GM23338 (cell line): ENCODE results near the gene MED13L. TPM values are rescaled to one million over a fixed set of nuclear protein-coding genes. Genes with fewer than 3 reads are reported as not detected.

Experiments used
- ATAC-seq: fragments of 200-7000 bp; cut with Tn5 transposase; 3 replicates; pipeline ENCODE4 v1.9.1; 2020
- DNase-seq: peaks from one replicate; pipeline ENCODE4 v3.0.0-alpha.2; 2015; ENCODE audit warnings: low spot score
- H2AFZ ChIP-seq: fragments of 200-600 bp; sonication (generic); 2 replicates; pipeline ENCODE4 v1.8.0; 2016; ENCODE audit warnings: antibody characterized with exemption, mild to moderate bottlenecking, moderate library complexity
- H3F3A ChIP-seq: fragments of 200-600 bp; sonication (generic); replicated peaks from 2 replicates; pipeline ENCODE4 v1.8.0; 2017; ENCODE audit warnings: antibody characterized with exemption, mixed run types, low read depth
- H3K27ac ChIP-seq: fragments of 200-600 bp; sonication (generic); 2 replicates; pipeline ENCODE4 v1.6.1; 2016; ENCODE audit warnings: low read depth
- H3K27me3 ChIP-seq: fragments of 200-600 bp; sonication (generic); 2 replicates; pipeline ENCODE4 v1.8.0; 2016; ENCODE audit warnings: mild to moderate bottlenecking, mixed run types, moderate library complexity; ENCODE audit not compliant: insufficient read depth
- H3K36me3 ChIP-seq: fragments of 200-600 bp; sonication (generic); 2 replicates; pipeline ENCODE4 v1.8.0; 2016; ENCODE audit warnings: mild to moderate bottlenecking; ENCODE audit not compliant: insufficient read depth
- H3K4me1 ChIP-seq: fragments of 200-600 bp; sonication (generic); 2 replicates; pipeline ENCODE4 v1.8.0; 2016; ENCODE audit warnings: mild to moderate bottlenecking, moderate library complexity; ENCODE audit not compliant: insufficient read depth
- H3K4me2 ChIP-seq: fragments of 200-600 bp; sonication (generic); 2 replicates; pipeline ENCODE4 v1.7.1; 2017; ENCODE audit warnings: mixed run types
- H3K4me3 ChIP-seq: fragments of 200-600 bp; sonication (generic); 2 replicates; pipeline ENCODE4 v1.6.1; 2016; ENCODE audit warnings: mixed run types
- H3K79me2 ChIP-seq: fragments of 200-600 bp; sonication (generic); replicated peaks from 2 replicates; pipeline ENCODE4 v1.8.0; 2017; ENCODE audit warnings: mild to moderate bottlenecking; ENCODE audit not compliant: insufficient read depth
- H3K9me2 ChIP-seq: fragments of 200-600 bp; sonication (generic); 2 replicates; pipeline ENCODE4 v1.8.0; 2017; ENCODE audit not compliant: insufficient read depth
- H4K20me1 ChIP-seq: fragments of 200-600 bp; sonication (generic); replicated peaks from 2 replicates; pipeline ENCODE4 v1.8.0; 2017; ENCODE audit warnings: mild to moderate bottlenecking; ENCODE audit not compliant: insufficient read depth
- H3K27ac Mint-ChIP-seq: 2 replicates; pipeline ENCODE4 v1.8.0; 2020; ENCODE audit warnings: inconsistent platforms, mild to moderate bottlenecking, moderate library complexity, mixed read lengths
- H3K27me3 Mint-ChIP-seq: 3 replicates; pipeline ENCODE4 v1.8.0; 2022; ENCODE audit warnings: low read depth, mild to moderate bottlenecking, moderate library complexity, mixed read lengths, inconsistent platforms; ENCODE audit not compliant: insufficient read depth, poor library complexity
- H3K36me3 Mint-ChIP-seq: 3 replicates; pipeline ENCODE4 v1.8.0; 2021; ENCODE audit warnings: low read depth, mild to moderate bottlenecking, inconsistent platforms, moderate library complexity, mixed read lengths
- H3K4me1 Mint-ChIP-seq: 3 replicates; pipeline ENCODE4 v1.8.0; 2020; ENCODE audit warnings: mild to moderate bottlenecking, inconsistent platforms, mixed read lengths
- H3K4me3 Mint-ChIP-seq: 3 replicates; pipeline ENCODE4 v1.8.0; 2021; ENCODE audit warnings: moderate library complexity, mild to moderate bottlenecking, inconsistent platforms, mixed read lengths
- H3K9me3 Mint-ChIP-seq: 3 replicates; pipeline ENCODE4 v1.8.0; 2020; ENCODE audit warnings: moderate library complexity, mild to moderate bottlenecking, inconsistent platforms, mixed read lengths
- CREB1 ChIP-seq: fragments of 250-450 bp; sonication (Bioruptor Pico); IDR thresholded peaks from 2 replicates; pipeline ENCODE4 v1.5.0; 2020; ENCODE audit warnings: low read depth, mild to moderate bottlenecking, moderate library complexity
- EZH2phosphoT487 ChIP-seq: fragments of 200-600 bp; sonication (generic); IDR thresholded peaks from one replicate; pipeline ENCODE4 v1.8.1; 2018; ENCODE audit warnings: antibody characterized with exemption; ENCODE audit not compliant: unreplicated experiment
- JUNB ChIP-seq: IDR thresholded peaks from one replicate; pipeline ENCODE4 v1.6.1; 2016; ENCODE audit warnings: antibody characterized with exemption; ENCODE audit not compliant: unreplicated experiment
- NANOG ChIP-seq: IDR thresholded peaks from 2 replicates; pipeline ENCODE4 v1.6.1; 2016; ENCODE audit warnings: antibody characterized with exemption, borderline replicate concordance
- POLR2AphosphoS5 ChIP-seq: IDR thresholded peaks from 2 replicates; pipeline ENCODE4 v1.6.1; 2016; ENCODE audit warnings: antibody characterized with exemption, low read depth
- STAT1 ChIP-seq: IDR thresholded peaks from one replicate; pipeline ENCODE4 v1.6.1; 2016; ENCODE audit warnings: antibody characterized with exemption; ENCODE audit not compliant: unreplicated experiment
- ZNF114 ChIP-seq: fragments of 250-450 bp; sonication (Bioruptor Pico); IDR thresholded peaks from 2 replicates; pipeline ENCODE4 v1.5.0; 2020; ENCODE audit warnings: mild to moderate bottlenecking, moderate library complexity
- polyA plus RNA-seq: library from polyadenylated mRNA; unstranded; fragments of >200 nt; fragmentation: Nextera tagmentation; extraction: Ambion mirVana; gene quantifications from 2 replicates; pipeline ENCODE4 v1.2.1, GENCODE V29; 2016
- total RNA-seq: library from RNA; depleted of rRNA; stranded (reverse); fragments of >200 nt; shearing (Covaris generic); gene quantifications from 2 replicates; pipeline ENCODE4 v1.2.3, GENCODE V29; 2014
- TF ChIP-seq, protein P1 (sequence below): fragments of 250-450 bp; sonication (Bioruptor Pico); IDR thresholded peaks from 2 replicates; pipeline ENCODE4 v1.5.0; 2020; ENCODE audit warnings: mild to moderate bottlenecking, moderate library complexity
- TF ChIP-seq, protein P2 (sequence below): IDR thresholded peaks from 2 replicates; pipeline ENCODE4 v1.6.1; 2016; ENCODE audit warnings: antibody characterized with exemption
- TF ChIP-seq, protein P3 (sequence below): IDR thresholded peaks from one replicate; pipeline ENCODE4 v1.6.1; 2018; ENCODE audit warnings: antibody characterized with exemption; ENCODE audit not compliant: unreplicated experiment
- TF ChIP-seq, protein P4 (sequence below), 2 experiments: fragments of 200-600 bp in 1 of 2; sonication (generic) in 1 of 2; conservative IDR thresholded peaks; 2 replicates each; pipeline versions ENCODE4 v1.5.1 to v1.6.1; 2016 to 2017; ENCODE audit warnings: antibody characterized with exemption in 2 of 2, low read depth in 2 of 2, mild to moderate bottlenecking in 2 of 2, moderate library complexity in 1 of 2

MED13L gene
- total and polyA plus RNA-seq, 2 experiments from 2014 or later: 20.9 to 73.6 TPM

DNA sequence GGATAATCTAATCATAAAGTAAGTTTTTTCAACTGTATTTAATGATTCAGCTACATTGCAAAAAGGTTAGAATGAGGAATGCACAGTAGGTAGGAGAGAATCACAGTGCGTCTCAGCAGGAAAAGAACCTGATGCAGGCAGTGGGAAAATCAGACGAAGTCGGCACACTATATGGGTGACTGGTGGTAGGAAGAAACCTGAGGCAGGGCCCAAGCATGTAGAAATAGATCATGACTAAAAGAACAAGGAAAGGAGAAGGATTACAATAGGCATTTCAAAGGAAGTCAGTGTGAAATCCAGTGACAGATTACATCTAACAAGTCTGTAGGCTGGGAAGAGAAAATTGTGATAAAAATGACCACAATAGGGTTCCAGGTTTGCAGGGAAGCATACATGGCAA is 267.0 kb downstream of the MED13L start:
- no peak for DNase-seq
- Mint-ChIP-seq H3K9me3 (no peaks in the 10 kb centered on the region), H3K4me3 (no peak overlapping the region), H3K27me3 (peaks cover 2% of the 10 kb centered on the region), H3K36me3 (peaks cover 23% of the 10 kb centered on the region), H3K4me1 (peaks cover 8% of the 10 kb centered on the region; the same call in 2 of the 3 replicates), H3K27ac (no peak overlapping the region)
- peaks cover 10% of the 10 kb centered on the region; the same call in 1 of the 2 replicates for H3K36me3 ChIP-seq
- 0 out of 2 replicates have a peak, but pooled peaks cover 2% of the 10 kb centered on the region for H4K20me1 ChIP-seq
- no peaks in the 10 kb centered on the region for H3K9me2 ChIP-seq
- no peak overlapping the region for H3K27ac ChIP-seq
- H3K79me2 ChIP-seq: no peaks in the 10 kb centered on the region
- H3K27me3 ChIP-seq: no peaks in the 10 kb centered on the region
- ATAC-seq: no peak
- H2AFZ ChIP-seq: no peak overlapping the region
- no peak overlapping the region for H3K4me3 ChIP-seq
- TF ChIP-seq, protein P1, sequence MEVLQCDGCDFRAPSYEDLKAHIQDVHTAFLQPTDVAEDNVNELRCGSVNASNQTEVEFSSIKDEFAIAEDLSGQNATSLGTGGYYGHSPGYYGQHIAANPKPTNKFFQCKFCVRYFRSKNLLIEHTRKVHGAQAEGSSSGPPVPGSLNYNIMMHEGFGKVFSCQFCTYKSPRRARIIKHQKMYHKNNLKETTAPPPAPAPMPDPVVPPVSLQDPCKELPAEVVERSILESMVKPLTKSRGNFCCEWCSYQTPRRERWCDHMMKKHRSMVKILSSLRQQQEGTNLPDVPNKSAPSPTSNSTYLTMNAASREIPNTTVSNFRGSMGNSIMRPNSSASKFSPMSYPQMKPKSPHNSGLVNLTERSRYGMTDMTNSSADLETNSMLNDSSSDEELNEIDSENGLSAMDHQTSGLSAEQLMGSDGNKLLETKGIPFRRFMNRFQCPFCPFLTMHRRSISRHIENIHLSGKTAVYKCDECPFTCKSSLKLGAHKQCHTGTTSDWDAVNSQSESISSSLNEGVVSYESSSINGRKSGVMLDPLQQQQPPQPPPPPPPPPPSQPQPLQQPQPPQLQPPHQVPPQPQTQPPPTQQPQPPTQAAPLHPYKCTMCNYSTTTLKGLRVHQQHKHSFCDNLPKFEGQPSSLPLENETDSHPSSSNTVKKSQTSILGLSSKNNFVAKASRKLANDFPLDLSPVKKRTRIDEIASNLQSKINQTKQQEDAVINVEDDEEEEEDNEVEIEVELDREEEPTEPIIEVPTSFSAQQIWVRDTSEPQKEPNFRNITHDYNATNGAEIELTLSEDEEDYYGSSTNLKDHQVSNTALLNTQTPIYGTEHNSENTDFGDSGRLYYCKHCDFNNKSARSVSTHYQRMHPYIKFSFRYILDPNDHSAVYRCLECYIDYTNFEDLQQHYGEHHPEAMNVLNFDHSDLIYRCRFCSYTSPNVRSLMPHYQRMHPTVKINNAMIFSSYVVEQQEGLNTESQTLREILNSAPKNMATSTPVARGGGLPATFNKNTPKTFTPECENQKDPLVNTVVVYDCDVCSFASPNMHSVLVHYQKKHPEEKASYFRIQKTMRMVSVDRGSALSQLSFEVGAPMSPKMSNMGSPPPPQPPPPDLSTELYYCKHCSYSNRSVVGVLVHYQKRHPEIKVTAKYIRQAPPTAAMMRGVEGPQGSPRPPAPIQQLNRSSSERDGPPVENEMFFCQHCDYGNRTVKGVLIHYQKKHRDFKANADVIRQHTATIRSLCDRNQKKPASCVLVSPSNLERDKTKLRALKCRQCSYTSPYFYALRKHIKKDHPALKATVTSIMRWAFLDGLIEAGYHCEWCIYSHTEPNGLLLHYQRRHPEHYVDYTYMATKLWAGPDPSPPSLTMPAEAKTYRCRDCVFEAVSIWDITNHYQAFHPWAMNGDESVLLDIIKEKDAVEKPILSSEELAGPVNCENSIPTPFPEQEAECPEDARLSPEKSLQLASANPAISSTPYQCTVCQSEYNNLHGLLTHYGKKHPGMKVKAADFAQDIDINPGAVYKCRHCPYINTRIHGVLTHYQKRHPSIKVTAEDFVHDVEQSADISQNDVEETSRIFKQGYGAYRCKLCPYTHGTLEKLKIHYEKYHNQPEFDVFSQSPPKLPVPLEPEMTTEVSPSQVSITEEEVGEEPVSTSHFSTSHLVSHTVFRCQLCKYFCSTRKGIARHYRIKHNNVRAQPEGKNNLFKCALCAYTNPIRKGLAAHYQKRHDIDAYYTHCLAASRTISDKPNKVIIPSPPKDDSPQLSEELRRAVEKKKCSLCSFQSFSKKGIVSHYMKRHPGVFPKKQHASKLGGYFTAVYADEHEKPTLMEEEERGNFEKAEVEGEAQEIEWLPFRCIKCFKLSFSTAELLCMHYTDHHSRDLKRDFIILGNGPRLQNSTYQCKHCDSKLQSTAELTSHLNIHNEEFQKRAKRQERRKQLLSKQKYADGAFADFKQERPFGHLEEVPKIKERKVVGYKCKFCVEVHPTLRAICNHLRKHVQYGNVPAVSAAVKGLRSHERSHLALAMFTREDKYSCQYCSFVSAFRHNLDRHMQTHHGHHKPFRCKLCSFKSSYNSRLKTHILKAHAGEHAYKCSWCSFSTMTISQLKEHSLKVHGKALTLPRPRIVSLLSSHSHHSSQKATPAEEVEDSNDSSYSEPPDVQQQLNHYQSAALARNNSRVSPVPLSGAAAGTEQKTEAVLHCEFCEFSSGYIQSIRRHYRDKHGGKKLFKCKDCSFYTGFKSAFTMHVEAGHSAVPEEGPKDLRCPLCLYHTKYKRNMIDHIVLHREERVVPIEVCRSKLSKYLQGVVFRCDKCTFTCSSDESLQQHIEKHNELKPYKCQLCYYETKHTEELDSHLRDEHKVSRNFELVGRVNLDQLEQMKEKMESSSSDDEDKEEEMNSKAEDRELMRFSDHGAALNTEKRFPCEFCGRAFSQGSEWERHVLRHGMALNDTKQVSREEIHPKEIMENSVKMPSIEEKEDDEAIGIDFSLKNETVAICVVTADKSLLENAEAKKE: no peak
- TF ChIP-seq CREB1 (CRISPR knock-in tag) (no peak), POLR2AphosphoS5 (no peak), EZH2phosphoT487 (no peak), JUNB (no peak), ZNF114 (CRISPR knock-in tag) (no peak), STAT1 (no peak), NANOG (no peak)
- TF ChIP-seq, protein P2, sequence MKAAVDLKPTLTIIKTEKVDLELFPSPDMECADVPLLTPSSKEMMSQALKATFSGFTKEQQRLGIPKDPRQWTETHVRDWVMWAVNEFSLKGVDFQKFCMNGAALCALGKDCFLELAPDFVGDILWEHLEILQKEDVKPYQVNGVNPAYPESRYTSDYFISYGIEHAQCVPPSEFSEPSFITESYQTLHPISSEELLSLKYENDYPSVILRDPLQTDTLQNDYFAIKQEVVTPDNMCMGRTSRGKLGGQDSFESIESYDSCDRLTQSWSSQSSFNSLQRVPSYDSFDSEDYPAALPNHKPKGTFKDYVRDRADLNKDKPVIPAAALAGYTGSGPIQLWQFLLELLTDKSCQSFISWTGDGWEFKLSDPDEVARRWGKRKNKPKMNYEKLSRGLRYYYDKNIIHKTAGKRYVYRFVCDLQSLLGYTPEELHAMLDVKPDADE: no peak
- TF ChIP-seq, protein P3, sequence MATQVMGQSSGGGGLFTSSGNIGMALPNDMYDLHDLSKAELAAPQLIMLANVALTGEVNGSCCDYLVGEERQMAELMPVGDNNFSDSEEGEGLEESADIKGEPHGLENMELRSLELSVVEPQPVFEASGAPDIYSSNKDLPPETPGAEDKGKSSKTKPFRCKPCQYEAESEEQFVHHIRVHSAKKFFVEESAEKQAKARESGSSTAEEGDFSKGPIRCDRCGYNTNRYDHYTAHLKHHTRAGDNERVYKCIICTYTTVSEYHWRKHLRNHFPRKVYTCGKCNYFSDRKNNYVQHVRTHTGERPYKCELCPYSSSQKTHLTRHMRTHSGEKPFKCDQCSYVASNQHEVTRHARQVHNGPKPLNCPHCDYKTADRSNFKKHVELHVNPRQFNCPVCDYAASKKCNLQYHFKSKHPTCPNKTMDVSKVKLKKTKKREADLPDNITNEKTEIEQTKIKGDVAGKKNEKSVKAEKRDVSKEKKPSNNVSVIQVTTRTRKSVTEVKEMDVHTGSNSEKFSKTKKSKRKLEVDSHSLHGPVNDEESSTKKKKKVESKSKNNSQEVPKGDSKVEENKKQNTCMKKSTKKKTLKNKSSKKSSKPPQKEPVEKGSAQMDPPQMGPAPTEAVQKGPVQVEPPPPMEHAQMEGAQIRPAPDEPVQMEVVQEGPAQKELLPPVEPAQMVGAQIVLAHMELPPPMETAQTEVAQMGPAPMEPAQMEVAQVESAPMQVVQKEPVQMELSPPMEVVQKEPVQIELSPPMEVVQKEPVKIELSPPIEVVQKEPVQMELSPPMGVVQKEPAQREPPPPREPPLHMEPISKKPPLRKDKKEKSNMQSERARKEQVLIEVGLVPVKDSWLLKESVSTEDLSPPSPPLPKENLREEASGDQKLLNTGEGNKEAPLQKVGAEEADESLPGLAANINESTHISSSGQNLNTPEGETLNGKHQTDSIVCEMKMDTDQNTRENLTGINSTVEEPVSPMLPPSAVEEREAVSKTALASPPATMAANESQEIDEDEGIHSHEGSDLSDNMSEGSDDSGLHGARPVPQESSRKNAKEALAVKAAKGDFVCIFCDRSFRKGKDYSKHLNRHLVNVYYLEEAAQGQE: no peak
- TF ChIP-seq, protein P4, sequence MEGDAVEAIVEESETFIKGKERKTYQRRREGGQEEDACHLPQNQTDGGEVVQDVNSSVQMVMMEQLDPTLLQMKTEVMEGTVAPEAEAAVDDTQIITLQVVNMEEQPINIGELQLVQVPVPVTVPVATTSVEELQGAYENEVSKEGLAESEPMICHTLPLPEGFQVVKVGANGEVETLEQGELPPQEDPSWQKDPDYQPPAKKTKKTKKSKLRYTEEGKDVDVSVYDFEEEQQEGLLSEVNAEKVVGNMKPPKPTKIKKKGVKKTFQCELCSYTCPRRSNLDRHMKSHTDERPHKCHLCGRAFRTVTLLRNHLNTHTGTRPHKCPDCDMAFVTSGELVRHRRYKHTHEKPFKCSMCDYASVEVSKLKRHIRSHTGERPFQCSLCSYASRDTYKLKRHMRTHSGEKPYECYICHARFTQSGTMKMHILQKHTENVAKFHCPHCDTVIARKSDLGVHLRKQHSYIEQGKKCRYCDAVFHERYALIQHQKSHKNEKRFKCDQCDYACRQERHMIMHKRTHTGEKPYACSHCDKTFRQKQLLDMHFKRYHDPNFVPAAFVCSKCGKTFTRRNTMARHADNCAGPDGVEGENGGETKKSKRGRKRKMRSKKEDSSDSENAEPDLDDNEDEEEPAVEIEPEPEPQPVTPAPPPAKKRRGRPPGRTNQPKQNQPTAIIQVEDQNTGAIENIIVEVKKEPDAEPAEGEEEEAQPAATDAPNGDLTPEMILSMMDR (conservative IDR thresholded peaks at IDR 0.05; ENCODE audit: low read depth in 2 of 2): no peak
- no peak overlapping the region for H3K4me2 ChIP-seq
- no peaks in the 10 kb centered on the region for H3F3A ChIP-seq
- H3K4me1 ChIP-seq: peaks cover 5% of the 10 kb centered on the region; the same call in 1 of the 2 replicates
